Stimulated activated CD4-positive, alpha-beta T cell treated with anti-CD3 and anti-CD28 coated beads, Interleukin-1b, Interleukin-23, amount 100 ng/mL, for 48 hours (primary cell): ENCODE measurements around the gene PDGFB.

Source experiments
- DNase-seq: peaks from one replicate; pipeline ENCODE4 v3.0.0-alpha.2; 2020

PDGFB gene

GRCh38 chr22:39194098-39194497 is 50.7 kb downstream of the PDGFB start:
- DNase-seq = no peak

GRCh38 chr22:39188809-39189208 is 56.0 kb downstream of the PDGFB start:
- no peak for DNase-seq

GRCh38 chr22:39185601-39186012 is 59.2 kb downstream of the PDGFB start:
- no peak for DNase-seq

GRCh38 chr22:39184586-39185577 is 59.9 kb downstream of the PDGFB start:
- no peak for DNase-seq

GRCh38 chr22:39183991-39184585 is 60.7 kb downstream of the PDGFB start:
- DNase-seq = no peak

- no peak for DNase-seq
These were observed 62.2 kb downstream of the PDGFB start for GRCh38 chr22:39182478-39183030.

- DNase-seq = no peak
These were observed 63.0 kb downstream of the PDGFB start for GRCh38 chr22:39181778-39182177.

- no peak for DNase-seq
These were observed 63.4 kb downstream of the PDGFB start for GRCh38 chr22:39181356-39181755.

GRCh38 chr22:39179841-39180335 is 64.9 kb downstream of the PDGFB start:
- no peak for DNase-seq

GRCh38 chr22:39179401-39179827 is 65.4 kb downstream of the PDGFB start:
- DNase-seq = no peak

GRCh38 chr22:39178206-39179111 is 66.3 kb downstream of the PDGFB start:
- no peak for DNase-seq

GRCh38 chr22:39177791-39178190 is 67.0 kb downstream of the PDGFB start:
- no peak for DNase-seq

- DNase-seq = no peak
These were observed 67.4 kb downstream of the PDGFB start for GRCh38 chr22:39177456-39177775.

- DNase-seq = no peak
These were observed 67.9 kb downstream of the PDGFB start for GRCh38 chr22:39176714-39177455.

GRCh38 chr22:39176143-39176713 is 68.6 kb downstream of the PDGFB start:
- DNase-seq = no peak

- no peak for DNase-seq
These were observed 69.2 kb downstream of the PDGFB start for GRCh38 chr22:39175353-39176142.

GRCh38 chr22:39174498-39175352 is 70.1 kb downstream of the PDGFB start:
- DNase-seq = peak; percentile 50

GRCh38 chr22:39173787-39174497 is 70.8 kb downstream of the PDGFB start:
- DNase-seq = no peak
